ENCODE results near the gene TSHZ2.
"Not testable (repeated sequence)": the region's sequence is repeated elsewhere in the genome, so short reads cannot be mapped to it uniquely, and the experiment has no call there.

TSHZ2 gene

DNA sequence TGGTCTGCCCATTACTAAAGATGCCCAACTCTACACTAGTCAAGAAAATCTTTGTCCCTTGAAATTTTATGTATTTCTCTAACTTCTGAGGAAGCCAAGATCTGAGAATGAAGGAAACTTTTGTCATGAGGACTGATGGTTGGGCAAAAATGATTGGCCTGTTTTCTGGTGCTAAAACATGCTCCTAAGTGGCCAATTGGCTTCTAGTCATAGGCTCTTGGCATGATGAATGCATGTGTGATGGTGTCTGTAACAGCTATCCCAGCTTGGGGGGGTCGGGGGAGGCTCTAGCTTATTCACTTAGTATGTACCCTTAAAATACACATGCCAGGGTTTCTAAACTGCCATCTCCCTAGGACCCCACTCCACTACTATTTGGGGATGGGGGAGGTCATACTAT is 392.9 kb downstream of the TSHZ2 start:
- DNase-seq = no peak

DNA sequence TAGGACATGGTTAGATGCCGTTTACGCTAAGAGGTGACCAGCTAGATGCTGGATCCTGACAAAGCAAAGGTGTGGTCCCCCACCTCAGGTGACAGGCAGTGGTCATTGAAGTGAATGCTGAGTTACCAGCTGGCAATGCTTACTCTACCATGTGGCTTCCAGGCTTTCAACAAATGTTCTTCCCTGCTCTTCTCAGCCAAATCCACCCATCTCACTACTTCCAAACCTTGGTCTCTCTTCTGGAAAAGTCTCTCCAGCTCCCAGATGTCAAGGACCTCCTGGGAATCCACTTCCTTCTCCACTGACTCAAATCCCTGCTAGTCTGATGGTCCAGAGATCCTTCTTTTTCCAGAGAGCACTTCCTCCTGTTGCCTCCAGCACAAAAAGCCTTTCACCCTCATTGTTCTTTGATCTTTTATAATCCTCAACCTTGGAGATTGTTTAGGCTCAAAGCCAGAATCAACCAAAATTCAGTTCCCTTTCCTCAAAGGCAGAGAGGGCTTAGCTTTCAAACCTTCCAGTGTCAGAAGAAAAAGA is 393.4 kb downstream of the TSHZ2 start:
- no peak for DNase-seq

DNA sequence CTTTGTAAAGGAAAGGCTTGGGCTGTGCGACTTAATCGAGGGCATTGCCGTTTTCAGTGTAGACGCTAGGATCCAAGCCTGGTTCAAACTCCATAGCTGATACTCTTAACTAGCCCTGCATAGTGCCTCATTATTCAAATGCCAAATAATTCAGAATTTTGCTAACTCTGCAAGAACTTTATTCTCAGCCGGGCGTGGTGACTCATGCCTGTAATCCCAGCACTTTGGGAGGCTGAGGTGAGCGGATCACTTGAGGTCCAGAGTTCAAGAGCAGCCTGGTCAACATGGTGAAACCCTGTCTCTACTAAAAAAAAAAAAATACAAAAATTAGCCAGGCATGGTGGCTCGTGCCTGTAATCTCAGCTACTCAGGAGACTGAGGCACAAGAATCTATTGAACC is 394.8 kb downstream of the TSHZ2 start:
- DNase-seq = not testable (repeated sequence)

DNA sequence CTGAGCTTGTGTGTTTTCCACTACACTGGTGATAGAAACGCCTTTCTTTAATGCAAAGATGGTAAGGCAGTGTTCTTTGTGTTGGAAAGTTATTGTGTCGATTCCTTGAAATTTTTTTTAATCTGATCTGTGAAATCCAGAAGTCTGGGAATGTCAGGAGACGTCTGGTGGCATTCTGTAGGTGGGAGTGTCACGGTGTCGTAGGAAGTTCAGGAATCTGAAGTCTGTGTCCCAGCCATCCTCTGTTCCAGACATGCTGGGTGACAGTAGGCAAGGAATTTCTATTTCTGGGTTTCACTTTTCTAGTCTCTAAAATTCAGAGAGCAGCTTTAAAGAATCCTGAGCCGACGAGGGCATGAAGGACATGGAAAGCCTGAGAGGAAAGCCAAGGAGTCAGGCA is 397.7 kb downstream of the TSHZ2 start:
- DNase-seq = no peak

DNA sequence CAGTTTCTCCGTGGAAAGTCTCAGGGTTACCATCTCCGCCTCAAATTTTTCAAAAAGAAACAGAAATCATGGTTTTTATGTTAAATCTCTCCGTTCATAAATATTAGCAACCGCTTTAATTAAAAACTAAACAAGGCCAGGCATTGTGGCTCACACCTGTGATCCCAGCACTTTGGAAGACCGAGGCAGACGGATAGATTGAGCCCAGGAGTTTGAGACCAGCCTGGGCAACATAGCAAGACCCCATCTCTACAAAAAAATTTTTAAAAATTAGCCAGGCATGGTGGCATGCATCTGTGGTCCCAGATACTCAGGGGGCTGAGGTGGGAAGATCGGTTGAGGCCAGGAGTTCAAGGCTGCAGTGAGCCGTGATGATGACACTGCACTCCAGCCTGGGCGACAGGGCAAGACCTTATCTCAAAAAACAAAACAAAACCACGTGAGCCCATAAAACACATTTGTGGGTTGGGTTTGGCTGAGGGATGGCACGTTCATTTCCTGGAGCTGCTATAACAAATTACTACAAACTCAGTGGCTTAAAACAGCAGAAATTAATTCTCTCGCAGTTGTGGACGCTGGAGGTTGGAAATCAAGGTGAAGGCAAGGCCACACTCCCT is 398.3 kb downstream of the TSHZ2 start:
- DNase-seq = no peak

DNA sequence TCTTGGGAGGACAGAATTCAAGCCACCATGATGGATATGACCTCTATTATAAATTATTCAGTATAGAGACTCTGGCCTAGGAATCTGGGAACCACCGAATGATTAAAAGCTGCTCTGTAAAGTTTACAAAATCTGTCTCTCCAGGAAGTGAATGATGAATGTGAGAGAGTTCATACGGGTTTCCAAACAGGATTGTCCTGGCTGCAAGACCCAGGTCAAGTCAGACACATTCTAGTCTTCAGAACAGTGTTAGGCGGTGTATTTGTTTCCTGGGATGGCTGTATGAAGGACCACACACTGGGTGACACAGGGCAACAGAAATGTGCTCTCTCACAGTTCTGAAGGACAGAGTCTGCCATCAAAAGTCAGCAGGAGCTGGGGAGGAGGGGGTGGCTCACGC is 399.1 kb downstream of the TSHZ2 start:
- DNase-seq = no peak

DNA sequence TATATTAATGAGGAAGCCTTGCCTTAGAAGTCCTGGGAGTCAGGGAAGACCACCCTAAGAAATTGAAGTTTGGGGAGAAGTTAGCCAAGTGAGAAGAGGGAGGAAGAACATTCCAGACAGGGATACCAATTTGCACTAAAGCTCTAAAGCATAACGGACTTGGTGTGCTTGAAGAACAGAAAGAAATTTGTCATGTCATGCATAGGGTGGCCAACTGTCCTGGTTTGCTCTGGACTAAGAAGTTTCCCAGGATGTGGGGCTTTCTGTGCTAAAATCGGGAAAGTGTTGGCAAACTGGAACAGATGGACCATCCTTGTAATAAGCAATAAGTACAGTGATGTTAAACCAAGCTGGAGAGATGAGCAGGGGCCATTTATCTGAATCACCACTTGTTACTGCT is 403.9 kb downstream of the TSHZ2 start:
- no peak for DNase-seq

DNA sequence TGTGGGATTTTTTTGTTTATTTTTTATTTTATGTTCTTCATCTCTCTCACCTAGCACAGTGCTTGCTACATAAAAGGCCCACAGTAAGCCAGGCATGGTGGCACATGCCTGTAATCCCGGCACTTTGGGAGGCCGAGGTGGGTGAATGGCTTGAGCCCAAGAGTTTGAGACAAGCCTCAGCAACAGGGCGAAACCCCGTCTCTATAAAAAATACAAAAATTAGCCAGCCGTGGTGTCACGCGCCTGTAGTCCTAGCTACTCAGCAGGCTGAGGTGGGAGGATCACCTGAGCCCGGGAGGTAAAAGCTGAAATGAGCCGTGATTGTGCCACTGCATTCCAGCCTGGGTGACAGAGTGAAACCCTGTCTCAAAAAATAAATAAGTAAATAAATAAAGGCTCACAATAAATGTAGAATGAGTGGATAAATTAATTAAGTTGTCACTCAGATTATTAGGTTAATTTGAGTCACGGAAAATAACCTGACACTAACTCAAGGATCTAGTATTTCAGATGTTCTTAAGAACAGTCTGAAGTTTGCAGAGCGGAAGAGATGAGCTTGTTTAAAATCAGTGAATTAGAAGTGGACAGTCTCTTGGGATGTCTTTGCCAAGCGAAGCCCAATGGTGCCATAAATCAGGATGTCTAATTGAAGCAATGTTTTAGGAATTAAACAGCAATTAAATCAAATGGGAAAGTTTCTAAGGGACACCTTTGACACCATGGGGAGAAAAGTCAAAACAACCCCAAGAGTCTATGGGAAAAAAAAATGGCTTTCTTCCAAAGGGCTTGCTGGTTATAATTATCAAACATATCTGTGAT is 407.1 kb downstream of the TSHZ2 start:
- no peak for DNase-seq

DNA sequence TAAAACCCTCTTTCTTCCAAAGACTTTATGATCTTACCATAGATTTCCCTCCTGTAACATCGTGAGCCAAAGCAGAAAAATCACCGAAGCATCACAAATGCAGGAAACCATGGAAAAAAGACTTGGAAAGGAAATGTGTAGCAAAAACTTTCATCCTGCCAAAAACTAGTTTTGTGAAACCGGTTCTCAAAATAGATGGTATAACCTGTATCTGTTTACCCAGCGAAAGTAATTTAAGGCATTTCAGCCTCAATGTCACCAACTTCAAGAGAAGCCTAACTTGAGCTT is 407.6 kb downstream of the TSHZ2 start:
- DNase-seq = no peak

DNA sequence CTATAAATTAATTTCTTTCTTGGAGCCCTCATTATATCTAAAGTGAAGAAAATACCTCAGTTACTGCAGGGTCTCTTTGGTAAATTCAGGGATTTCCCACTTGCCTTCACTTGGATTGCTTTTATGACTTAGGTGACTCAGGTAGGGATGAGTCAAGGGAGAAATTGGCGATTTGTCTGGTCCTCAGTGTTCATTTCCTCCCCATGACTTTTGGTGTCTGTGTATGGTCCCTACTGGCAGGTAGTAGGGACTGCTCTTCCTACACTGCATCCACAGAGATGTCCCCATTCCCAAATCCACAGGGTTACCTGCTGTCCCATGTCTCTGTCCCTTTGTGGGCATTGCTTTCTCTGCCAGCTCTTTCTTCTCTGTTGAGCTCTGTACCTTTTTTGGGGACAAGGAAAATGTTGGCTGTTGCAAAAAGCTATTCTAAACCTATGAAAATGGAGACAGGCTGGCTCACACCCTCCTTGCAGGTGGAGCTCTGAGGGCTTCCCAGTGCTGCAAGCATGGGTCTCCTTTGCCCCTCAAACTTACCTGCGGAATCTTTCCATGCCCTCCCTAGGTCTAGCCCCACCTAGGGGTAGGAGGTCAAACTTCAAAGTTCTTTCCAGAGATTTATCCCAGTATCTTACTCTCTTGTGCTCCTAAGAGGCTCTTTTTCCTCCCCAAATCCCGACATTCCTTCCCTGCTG is 409.6 kb downstream of the TSHZ2 start:
- DNase-seq = no peak

DNA sequence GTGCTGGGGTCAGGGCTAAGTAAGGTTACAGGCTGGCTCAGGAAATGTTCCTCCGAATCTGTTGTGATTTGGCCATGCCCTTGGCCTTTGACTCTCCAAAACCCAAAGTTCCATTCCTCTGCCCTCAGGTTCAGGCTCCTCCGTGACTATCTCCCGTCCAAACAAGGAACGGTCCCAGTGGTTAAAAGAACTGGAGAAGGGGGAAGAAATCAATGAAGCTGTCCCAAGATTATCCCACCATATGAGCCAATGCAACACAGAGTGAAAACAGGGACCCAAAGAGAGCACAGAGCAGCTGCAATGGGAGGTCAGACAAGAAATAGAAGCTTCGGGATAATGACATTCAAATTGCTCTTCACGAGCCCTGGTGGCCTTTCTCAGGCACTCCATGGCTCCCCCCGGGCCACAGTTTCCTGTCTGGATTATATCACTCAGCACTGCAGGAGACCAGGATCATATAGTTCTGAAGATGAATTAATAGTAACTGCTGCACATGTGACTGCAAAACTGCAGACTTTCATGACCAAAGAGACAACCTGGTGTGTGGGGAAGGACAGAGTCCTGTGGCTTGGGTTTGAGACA is 410.2 kb downstream of the TSHZ2 start:
- DNase-seq = no peak

DNA sequence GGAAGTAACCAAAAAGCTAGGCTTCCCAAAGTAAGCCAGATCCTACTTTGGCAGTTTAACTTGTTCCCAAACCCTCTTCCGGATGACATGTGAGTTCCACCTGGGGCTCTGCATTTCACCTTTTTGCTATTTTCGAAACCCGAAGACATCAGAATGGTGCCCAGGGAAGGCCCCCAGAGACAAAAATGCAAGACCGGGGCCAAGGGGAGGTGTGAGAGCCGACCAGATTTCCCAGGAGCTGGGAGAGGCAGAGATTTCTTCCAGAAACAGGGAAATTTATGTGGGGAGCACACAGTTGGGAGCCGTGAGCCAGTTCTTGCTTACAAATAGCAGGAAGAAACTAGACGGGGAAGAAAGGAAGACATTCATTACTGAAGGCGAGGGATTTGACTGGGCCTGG is 411.8 kb downstream of the TSHZ2 start:
- no peak for DNase-seq

DNA sequence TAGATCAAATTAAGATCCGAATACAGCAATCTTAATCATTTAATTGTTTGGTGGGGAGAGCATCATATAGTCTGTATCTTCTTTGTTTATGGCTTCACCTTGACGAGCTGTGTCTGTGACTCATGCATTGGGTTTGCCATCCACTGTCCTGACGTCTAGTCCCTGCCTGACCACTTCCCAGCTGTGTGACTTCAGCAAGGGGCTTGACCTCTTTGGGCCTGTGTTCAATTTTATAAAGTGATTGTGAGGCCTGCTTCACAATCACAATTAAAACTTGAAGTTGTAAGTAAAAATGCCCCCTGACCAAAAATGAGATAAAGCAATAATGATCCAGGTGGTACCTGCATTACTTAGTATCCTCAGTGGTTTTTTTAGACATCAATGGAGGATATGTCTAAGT is 412.2 kb downstream of the TSHZ2 start:
- no peak for DNase-seq

DNA sequence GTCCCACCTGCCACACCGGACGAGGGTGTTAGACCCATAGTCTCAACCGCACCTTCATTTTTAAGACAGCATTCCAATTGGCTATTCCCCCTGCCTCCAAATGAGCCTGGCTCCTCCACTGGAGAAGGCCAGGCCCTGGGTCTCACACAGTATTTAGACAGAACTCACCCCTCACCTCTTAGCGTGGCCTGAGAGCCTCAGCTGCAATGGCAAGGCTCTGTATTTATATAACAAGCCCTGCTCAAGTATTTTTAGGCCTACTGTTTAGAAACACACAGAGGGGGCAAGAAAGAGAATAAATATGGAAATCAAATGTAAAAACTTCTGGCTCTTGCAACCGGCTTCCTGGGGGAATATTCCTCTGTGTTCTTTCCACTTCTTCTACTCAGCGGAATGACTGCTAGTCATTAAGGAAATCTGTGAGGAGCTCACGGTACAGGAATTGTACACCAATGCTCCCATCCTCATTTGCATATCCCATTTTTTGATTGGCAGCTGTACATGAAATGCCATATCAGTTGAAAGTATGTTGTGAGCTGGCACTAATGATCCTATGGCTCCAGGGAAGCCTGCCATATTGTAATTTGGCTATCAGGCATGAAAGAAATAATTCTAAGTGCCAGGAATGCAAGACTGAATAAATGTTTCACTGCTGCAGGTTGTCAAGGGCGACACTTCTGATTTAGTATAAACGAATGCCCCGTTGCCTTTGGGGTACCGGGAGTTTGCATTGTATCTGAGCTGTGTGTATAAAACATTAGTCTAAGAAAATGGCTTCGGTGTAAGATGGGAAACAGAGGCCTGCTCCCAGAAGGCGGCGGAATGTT is 414.0 kb downstream of the TSHZ2 start:
- DNase-seq = no peak

DNA sequence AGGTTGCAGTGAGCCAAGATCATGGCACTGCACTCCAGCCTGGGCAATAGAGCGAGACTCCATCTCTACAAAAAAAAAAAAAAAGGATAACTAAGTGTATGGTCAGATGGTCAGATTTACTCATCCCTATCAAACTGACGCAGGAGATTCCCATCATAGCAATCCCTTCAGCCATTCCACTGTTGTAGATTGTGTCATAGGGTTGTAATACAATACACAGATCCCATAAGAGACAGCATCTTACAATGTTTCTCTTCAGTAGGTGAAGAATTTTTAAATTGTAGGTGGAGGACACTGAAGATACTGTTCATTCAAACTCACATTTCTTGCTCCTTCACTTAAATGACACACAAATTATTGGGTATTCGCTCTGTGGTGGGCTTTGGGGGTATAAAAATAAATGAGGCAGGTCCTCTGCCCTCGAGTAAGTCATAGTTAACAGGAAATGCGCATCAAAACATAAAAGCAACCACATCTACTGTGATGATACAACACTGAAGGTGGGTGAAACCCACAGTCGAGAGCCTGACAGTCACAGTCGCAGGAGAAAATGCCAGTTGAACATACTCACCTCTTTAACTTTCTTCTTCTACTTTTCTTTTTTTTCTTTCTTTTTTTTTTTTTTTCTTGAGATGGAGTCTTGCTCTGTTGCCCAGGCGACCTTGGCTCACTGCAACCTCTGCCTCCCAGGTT is 416.0 kb downstream of the TSHZ2 start:
- no peak for DNase-seq

DNA sequence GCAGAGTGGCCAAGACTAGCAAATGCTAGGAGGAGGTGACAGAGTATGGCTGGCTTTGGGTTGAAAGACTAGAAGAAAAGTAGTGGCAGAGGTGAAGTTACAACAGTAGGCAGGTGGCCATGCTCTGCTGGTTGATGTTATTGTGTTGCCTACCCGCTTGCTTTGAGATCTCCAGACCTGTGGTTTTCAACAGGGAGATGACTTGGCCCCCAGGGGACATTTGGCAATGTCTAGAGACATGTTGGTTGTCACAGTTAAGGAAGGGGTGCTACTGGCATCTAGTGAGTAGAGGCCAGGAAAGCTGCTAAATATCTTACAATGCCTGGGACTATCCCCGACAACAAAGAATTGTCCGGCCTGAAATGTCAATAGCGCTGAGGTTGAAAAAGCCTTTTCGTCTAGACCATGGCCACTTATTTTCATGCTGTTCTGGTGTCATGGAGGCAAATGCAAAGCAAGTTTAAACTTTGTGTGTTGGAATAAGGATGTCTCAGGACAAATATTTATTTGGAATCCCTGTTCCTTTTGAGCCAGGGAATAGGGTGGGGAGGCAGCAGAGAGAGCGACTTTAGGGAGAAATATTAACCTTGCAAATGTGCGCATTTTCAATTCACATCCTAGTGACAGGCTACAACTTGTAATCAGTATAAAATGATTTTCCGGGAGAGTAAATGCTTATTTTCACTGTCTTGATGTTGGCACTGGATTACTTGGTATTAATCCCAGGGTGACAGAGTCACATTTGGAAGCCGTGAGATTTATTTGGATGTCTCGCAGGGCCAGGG is 417.6 kb downstream of the TSHZ2 start:
- DNase-seq = no peak

DNA sequence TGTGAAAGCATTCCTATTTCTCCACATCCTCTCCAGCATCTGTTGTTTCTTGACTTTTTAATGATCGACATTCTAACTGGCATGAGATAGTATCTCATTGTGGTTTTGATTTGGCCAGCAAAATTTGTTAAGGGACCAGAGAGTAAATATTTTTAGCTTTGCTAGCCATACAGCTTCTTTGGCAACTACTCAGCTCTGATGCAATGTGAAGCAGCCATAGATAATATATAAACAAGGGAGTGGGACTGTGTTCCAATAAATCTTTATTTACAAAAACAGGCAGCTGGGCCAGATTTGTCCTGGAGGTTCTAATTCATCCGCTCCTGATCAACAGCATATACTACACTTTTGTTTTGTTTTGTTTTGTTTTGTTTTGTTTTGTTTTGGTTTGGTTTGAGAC is 418.6 kb downstream of the TSHZ2 start:
- no peak for DNase-seq

DNA sequence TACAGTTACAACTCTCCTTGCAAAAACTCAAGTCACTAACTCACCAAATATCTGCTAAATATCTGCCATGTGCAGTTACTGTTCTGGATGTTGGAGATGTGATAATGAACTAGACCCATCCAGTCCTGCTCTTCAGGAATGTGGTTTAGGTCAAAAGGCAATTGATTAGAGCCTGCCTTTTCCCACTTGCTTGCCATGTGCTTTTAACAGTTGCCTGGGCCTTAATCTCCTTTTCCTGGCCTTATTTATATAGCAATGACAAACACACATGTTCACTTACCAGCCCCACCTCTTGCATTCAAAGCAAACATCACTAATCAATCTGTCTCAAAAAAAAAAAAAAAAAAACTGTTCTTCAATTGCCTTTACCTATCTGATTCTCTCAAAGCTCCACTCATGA is 422.3 kb downstream of the TSHZ2 start:
- no peak for DNase-seq

DNA sequence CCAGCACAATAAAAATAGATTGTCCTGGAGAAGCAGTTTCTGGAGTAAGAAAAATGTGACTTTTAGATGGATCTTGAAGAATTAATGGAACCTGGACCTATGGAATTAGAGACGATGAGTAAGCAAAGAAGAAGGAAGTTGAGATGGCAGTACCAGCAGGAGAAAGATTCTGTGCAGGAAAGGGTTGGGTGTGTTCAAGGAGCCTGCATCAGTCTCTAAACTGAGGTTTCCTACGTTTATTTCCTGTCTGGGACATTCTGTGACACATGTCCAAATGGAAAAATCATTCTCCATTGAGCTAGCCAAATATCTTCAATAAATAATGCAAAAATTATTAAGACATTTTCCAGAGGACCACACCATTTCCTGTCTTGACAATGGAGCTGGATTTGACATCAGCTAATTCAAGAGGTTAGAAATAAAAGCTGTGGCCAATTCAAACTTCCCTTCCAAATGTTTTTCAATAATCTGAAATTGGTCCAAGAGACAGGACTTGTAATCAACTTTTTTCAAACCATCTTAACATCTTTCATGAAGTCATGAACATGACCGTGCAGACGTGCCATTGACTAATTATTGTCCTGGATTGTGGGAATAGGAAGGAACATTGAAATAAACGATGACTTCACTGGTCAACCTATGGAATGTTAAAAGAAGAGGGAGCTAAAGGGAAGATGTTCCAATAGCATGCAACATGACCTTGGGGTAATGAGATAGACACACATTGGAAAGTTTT is 423.2 kb downstream of the TSHZ2 start:
- no peak for DNase-seq

DNA sequence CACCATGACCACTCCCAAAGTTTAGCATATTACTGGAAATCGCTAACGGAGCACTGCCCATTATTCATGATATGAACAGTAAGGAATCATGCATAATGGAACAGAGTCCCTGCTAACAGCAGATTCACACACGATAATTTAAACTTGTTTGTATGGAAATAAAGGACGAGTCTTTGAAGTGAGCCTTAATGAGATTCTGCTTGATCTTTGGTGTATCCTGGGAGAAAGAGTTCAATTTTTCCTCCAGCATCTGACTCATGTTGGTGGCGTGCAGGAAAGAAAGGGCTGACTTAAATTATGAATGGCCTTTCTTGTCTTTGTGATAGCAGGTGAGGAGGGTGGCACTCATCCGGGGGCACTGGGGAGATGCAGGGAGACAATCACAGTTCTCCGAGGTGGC is 426.9 kb downstream of the TSHZ2 start:
- DNase-seq = no peak

Data from NCI-H748 treated with DMSO at 0.1 percent for 48 hours (cell line).